Measurements from ENCODE around the gene STIM1.

DNA sequence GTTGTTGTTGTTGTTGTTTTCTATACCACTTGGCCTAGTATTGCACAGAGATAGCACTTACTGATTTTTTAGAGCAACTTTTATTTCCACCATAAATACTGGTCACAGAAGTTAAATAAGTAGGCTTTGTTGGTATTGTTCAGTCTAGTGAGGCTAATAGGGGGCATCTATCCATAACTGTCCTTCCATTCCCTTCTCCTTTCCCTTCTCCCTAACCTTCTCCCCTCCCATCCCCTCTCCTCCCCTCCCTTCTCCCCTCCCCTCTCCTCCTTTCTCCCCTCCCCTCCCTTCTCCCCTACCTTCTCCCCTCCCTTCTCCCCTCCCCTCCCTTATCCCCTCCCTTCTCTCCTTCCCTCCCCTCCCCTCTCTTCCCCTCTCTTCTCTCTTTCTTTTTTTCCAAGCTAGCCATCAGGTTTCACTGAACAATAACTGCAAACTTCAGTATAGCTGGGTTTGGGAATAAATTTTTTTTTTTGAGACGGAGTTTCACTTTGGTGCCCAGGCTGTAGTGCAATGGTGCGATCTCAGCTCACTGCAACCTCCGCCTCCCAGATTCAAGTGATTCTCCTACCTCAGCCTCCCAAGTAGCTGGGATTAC is 56.5 kb downstream of the STIM1 start:
- TF ChIP-seq POLR2AphosphoS5 (IDR thresholded peaks at IDR 0.05; ENCODE audit: low read depth, low read length) (no peak), POLR2A (IDR thresholded peaks at IDR 0.05; ENCODE audit: low read depth, low read length) (no peak), TAF1 (IDR thresholded peaks at IDR 0.05; ENCODE audit: borderline replicate concordance, low read depth, low read length) (no peak)

Data from GM12892 (cell line).